Measurements from ENCODE around the gene CCDC28A. TPM values are rescaled to one million over a fixed set of nuclear protein-coding genes. Genes with fewer than 3 reads are reported as not detected.

Gene CCDC28A
- 14.2 and 16.2 TPM in 2 replicates for total RNA-seq

GRCh38 chr6:138773177-138774091, at the start of gene CCDC28A:
TSS of gene CCDC28A (plus strand) at chr6:138773769. CDS start at chr6:138776121, 2,352 bp downstream.

DNA sequence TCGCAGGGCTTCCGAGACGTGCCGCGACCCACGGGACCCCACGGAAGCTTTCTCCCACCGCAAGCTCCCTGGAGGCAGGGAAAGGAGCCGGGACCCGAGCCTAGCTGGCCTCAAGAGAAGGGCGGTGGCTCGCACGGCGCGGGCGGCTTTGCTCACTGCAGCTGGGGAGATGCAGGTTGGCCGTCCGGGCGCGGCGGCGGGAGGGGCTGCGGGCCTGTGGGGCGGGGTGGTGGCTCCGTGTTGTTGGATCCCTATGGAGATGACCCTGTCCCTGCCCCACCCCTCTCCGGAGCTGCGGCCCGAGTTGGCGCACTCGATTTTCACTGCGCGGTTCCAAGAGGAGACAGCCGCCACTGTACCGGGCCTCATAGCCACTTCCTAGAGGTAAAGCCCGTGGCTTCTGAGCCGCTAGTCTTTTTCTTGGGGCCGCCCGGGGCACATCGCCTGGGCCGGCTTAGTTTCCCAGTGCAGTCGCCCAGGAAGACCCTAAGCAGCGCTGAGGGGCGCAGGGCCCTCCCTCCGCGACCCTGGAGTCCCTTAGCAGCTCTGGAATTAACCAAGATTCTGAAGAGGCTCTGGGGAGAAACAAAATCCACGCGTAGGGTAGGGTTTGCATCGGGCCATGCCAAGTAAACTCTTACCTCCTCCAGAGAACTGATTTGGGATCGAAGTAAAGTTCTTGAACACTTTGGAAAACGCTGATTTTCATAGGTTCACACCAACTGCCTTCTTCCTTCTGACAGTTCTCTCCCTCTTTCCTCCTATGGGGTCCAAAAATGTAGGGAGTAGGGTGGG, 22.4 kb downstream of the CCDC28A start, which contains the start of gene ECT2L:
Gene ECT2L (plus strand): TSS at position 279 of the 795 bp plus-strand sequence. CDS start 17,188 bp downstream, outside the sequence.

Other genes with a start within 250 kb of the CCDC28A start
- not detected in 2 replicates for gene ECT2L, start 22.3 kb downstream of the CCDC28A start, total RNA-seq
- gene REPS1, start 214.5 kb downstream of the CCDC28A start, total RNA-seq = 23.6 and 25.0 TPM in 2 replicates